ENCODE measurements around the gene KIF2C. TPM values are rescaled to one million over a fixed set of nuclear protein-coding genes. Genes with fewer than 3 reads are reported as not detected.
A peak's percentile ranks its signal among the peaks of the same experiment; 100 is the strongest.

KIF2C gene
- total and polyA plus RNA-seq, 10 donors, result 1.4 to 7.6 (median 4.5) TPM

GRCh38 chr1:44778705-44779576 lies 39.3 kb downstream of the KIF2C start:
- no peak for DNase-seq
- intact Hi-C loops (cut with DNase I; ENCODE audit: low total_unique reads), result no loop called here
- TF ChIP-seq POLR2A (IDR thresholded peaks at IDR 0.05) (no peak), POLR2AphosphoS5 (IDR thresholded peaks at IDR 0.05) (no peak), CTCF (IDR thresholded peaks at IDR 0.05 in 8 of 11, conservative IDR thresholded peaks at IDR 0.05 in 3 of 11) (no peak)
- 84 to 92% (median 89%) methylated on average over 6 of the region's 6 CpGs for whole genome bisulfite sequencing, 5 donors
- Histone ChIP-seq H3K4me1 (peaks cover 20 to 64% (median 47%) of the 10 kb centered on the region in 6 donors), H3K9me3 (no peaks in the 10 kb centered on the region), H3K4me3 (peak overlapping the region in 1 of 8 donors; percentile 6), H3K27me3 (replicated peaks in 1 of 7) (no peaks in the 10 kb centered on the region), H3K27ac (peak overlapping the region in 1 of 8 donors; percentile 98), H3K36me3 (peaks cover 0 to 61% (median 54%) of the 10 kb centered on the region in 6 donors)

- no peak overlapping the region for H3K4me3 ChIP-seq
- peak; percentile 16 for DNase-seq
- WGBS, 5 donors, result 90 to 96% (median 94%) methylated on average over 14 of the region's 14 CpGs
- H3K27ac ChIP-seq, result no peak overlapping the region
- peaks cover 0 to 61% (median 54%) of the 10 kb centered on the region in 6 donors for H3K36me3 ChIP-seq
- no peaks in the 10 kb centered on the region for H3K27me3 ChIP-seq (replicated peaks in 1 of 7)
- TF ChIP-seq POLR2A (IDR thresholded peaks at IDR 0.05), result no peak
- TF ChIP-seq POLR2AphosphoS5 (IDR thresholded peaks at IDR 0.05), result no peak
- TF ChIP-seq CTCF (IDR thresholded peaks at IDR 0.05 in 8 of 11, conservative IDR thresholded peaks at IDR 0.05 in 3 of 11), result no peak
- intact Hi-C loops (cut with DNase I; ENCODE audit: low total_unique reads), result loop anchor here (10.0 kb wide), 1 partner anchor 46 kb away; the partner anchor contains the start of genes KIF2C and RNU5D-1
- no peaks in the 10 kb centered on the region for H3K9me3 ChIP-seq
- peaks cover 17 to 70% (median 56%) of the 10 kb centered on the region in 6 donors for H3K4me1 ChIP-seq
Measured at GRCh38 chr1:44780583-44781121, 41.0 kb downstream of the KIF2C start.

GRCh38 chr1:44783697-44784093 lies 44.1 kb downstream of the KIF2C start:
- peaks cover 12 to 53% (median 41%) of the 10 kb centered on the region in 6 donors for H3K4me1 ChIP-seq

More at GRCh38 chr1:44783697-44784093, 44.1 kb downstream of the KIF2C start:
- intact Hi-C loops (cut with DNase I; ENCODE audit: low total_unique reads), result loop anchor here (10.0 kb wide), 1 partner anchor 49 kb away; the partner anchor contains the start of genes KIF2C and RNU5D-1
- H3K9me3 ChIP-seq, result no peaks in the 10 kb centered on the region
- no peak for DNase-seq
- H3K4me3 ChIP-seq, result peak overlapping the region; percentile 33 to 71 (median 43)
- WGBS, 5 donors, result 45 to 54% (median 47%) methylated on average over 8 of the region's 8 CpGs
- no peaks in the 10 kb centered on the region for H3K27me3 ChIP-seq (replicated peaks in 1 of 7)
- TF ChIP-seq POLR2A (IDR thresholded peaks at IDR 0.05) (no peak), POLR2AphosphoS5 (IDR thresholded peaks at IDR 0.05) (no peak), CTCF (IDR thresholded peaks at IDR 0.05 in 8 of 11, conservative IDR thresholded peaks at IDR 0.05 in 3 of 11) (no peak)
- peaks cover 0 to 37% (median 32%) of the 10 kb centered on the region in 6 donors for H3K36me3 ChIP-seq
- peak overlapping the region in 7 of 8 donors; percentile 8 to 82 (median 64) for H3K27ac ChIP-seq

Measured in spleen (tissue), 11 donors.